ENCODE data around the gene SIM2. TPM values are rescaled to one million over a fixed set of nuclear protein-coding genes. Genes with fewer than 3 reads are reported as not detected.

Gene SIM2
- total and polyA plus RNA-seq, 2 of the 13 experiments (the other 11 are each of a cell fraction or from before 2014, with no cell fraction given), result 0.36 to 0.53 TPM

GRCh38 chr21:36700971-36701755 lies 2.2 kb downstream of the SIM2 start (continued):
- no peak for TF ChIP-seq ZBTB40 (IDR thresholded peaks at IDR 0.05)
- no peak for TF ChIP-seq ZBTB40 (CRISPR knock-in tag; IDR thresholded peaks at IDR 0.05)
- 0 out of 2 replicates have a peak, but pooled peaks have one; percentile 29 for TF ChIP-seq YEATS4 (CRISPR knock-in tag; IDR thresholded peaks at IDR 0.05; ENCODE audit: borderline replicate concordance)
- TF ChIP-seq SRY (CRISPR knock-in tag; IDR thresholded peaks at IDR 0.05), result no peak
- TF ChIP-seq ZNF777 (CRISPR knock-in tag; IDR thresholded peaks at IDR 0.05), result peak; percentile 62; the same call in 1 of the 2 replicates
- no peak for TF ChIP-seq ZEB1 (IDR thresholded peaks at IDR 0.05; ENCODE audit: insufficient replicate concordance, low read depth)
- TF ChIP-seq BRD4 (CRISPR knock-in tag; IDR thresholded peaks at IDR 0.05), result 0 out of 2 replicates have a peak, but pooled peaks have one; percentile 53
- TF ChIP-seq, protein P1, sequence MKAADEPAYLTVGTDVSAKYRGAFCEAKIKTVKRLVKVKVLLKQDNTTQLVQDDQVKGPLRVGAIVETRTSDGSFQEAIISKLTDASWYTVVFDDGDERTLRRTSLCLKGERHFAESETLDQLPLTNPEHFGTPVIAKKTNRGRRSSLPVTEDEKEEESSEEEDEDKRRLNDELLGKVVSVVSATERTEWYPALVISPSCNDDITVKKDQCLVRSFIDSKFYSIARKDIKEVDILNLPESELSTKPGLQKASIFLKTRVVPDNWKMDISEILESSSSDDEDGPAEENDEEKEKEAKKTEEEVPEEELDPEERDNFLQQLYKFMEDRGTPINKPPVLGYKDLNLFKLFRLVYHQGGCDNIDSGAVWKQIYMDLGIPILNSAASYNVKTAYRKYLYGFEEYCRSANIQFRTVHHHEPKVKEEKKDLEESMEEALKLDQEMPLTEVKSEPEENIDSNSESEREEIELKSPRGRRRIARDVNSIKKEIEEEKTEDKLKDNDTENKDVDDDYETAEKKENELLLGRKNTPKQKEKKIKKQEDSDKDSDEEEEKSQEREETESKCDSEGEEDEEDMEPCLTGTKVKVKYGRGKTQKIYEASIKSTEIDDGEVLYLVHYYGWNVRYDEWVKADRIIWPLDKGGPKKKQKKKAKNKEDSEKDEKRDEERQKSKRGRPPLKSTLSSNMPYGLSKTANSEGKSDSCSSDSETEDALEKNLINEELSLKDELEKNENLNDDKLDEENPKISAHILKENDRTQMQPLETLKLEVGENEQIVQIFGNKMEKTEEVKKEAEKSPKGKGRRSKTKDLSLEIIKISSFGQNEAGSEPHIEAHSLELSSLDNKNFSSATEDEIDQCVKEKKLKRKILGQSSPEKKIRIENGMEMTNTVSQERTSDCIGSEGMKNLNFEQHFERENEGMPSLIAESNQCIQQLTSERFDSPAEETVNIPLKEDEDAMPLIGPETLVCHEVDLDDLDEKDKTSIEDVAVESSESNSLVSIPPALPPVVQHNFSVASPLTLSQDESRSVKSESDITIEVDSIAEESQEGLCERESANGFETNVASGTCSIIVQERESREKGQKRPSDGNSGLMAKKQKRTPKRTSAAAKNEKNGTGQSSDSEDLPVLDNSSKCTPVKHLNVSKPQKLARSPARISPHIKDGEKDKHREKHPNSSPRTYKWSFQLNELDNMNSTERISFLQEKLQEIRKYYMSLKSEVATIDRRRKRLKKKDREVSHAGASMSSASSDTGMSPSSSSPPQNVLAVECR (CRISPR knock-in tag; IDR thresholded peaks at IDR 0.05; ENCODE audit: borderline replicate concordance), result peak; percentile 31; the same call in 1 of the 2 replicates
- no peak for TF ChIP-seq CHCHD3 (CRISPR knock-in tag; IDR thresholded peaks at IDR 0.05)
- 0 out of 2 replicates have a peak, but pooled peaks have one; percentile 33 for TF ChIP-seq HDAC1 (CRISPR knock-in tag; IDR thresholded peaks at IDR 0.05)
- TF ChIP-seq ARHGAP35 (CRISPR knock-in tag; IDR thresholded peaks at IDR 0.05; ENCODE audit: borderline replicate concordance), result no peak
- 0 out of 2 replicates have a peak, but pooled peaks have one; percentile 29 for TF ChIP-seq ZNF503 (CRISPR knock-in tag; IDR thresholded peaks at IDR 0.05)
- peak; percentile 78 for TF ChIP-seq ZFX (CRISPR knock-in tag; IDR thresholded peaks at IDR 0.05; ENCODE audit: low read depth)

All from HepG2 (cell line).